Urinary bladder (tissue), 4 donors: ENCODE data around the gene MRPS34. TPM values are rescaled to one million over a fixed set of nuclear protein-coding genes. Genes with fewer than 3 reads are reported as not detected.

Source experiments
- DNase-seq: peaks from one replicate; pipeline ENCODE4 v3.0.0-alpha.2; 2015; ENCODE audit errors: extremely low spot score
- H3K27ac ChIP-seq: one replicate; pipeline ENCODE4 v1.5.1; 2013; ENCODE audit warnings: low read depth, mild to moderate bottlenecking, moderate library complexity
- H3K36me3 ChIP-seq: one replicate; pipeline ENCODE4 v1.6.1; 2013; ENCODE audit warnings: mild to moderate bottlenecking, moderate library complexity; ENCODE audit not compliant: insufficient read depth
- H3K4me1 ChIP-seq: one replicate; pipeline ENCODE4 v1.6.1; 2013; ENCODE audit warnings: mild to moderate bottlenecking, moderate library complexity; ENCODE audit not compliant: insufficient read depth
- H3K4me3 ChIP-seq: one replicate; pipeline ENCODE4 v1.5.1; 2013; ENCODE audit warnings: low read depth, low read length
- WGBS: extraction: QIAGEN DNeasy Blood & Tissue Kit; methylation state at CpG from one replicate; pipeline ENCODE4 v1.1.7; 2013; 5-methylcytosine and 5-hydroxymethylcytosine counted together
- polyA plus RNA-seq: library from polyadenylated mRNA; stranded (reverse); fragments of 200-250 nt; gene quantifications from one replicate; pipeline ENCODE4 v1.2.3, GENCODE V29; 2013
- total RNA-seq: library from RNA; depleted of rRNA; stranded (reverse); fragments of >200 nt; gene quantifications from one replicate; pipeline ENCODE4 v1.2.3, GENCODE V29; 2014
- donor health status: healthy with polysubstance abuse.
- donor health status: healthy.

The MRPS34 gene
- total and polyA plus RNA-seq, 2 donors, result 21.9 to 98.2 TPM

- no peak overlapping the region for H3K27ac ChIP-seq
- no peak for DNase-seq
- 93% methylated on average over 53 of the region's 53 CpGs for WGBS
- H3K4me1 ChIP-seq, result no peaks in the 10 kb centered on the region
- H3K4me3 ChIP-seq, result no peak overlapping the region
- H3K36me3 ChIP-seq, result peaks cover 2% of the 10 kb centered on the region
Observed at GRCh38 chr16:1791256-1791942, 18.5 kb upstream of the MRPS34 start.

GRCh38 chr16:1790611-1791255 is 17.8 kb upstream of the MRPS34 start:
- H3K4me1 ChIP-seq, result no peaks in the 10 kb centered on the region
- H3K27ac ChIP-seq, result no peak overlapping the region
- no peak for DNase-seq
- H3K36me3 ChIP-seq, result peaks cover 2% of the 10 kb centered on the region
- 95% methylated on average over 44 of the region's 44 CpGs for WGBS
- no peak overlapping the region for H3K4me3 ChIP-seq

GRCh38 chr16:1790261-1790610 is 17.3 kb upstream of the MRPS34 start:
- Histone ChIP-seq H3K4me3 (no peak overlapping the region), H3K36me3 (peaks cover 2% of the 10 kb centered on the region), H3K27ac (no peak overlapping the region), H3K4me1 (no peaks in the 10 kb centered on the region)
- 94% methylated on average over 15 of the region's 15 CpGs for WGBS
- DNase-seq, result no peak

GRCh38 chr16:1789643-1790045 is 16.7 kb upstream of the MRPS34 start:
- H3K36me3 ChIP-seq, result peaks cover 2% of the 10 kb centered on the region
- 88% methylated on average over 25 of the region's 25 CpGs for WGBS
- DNase-seq, result no peak
- H3K27ac ChIP-seq, result no peak overlapping the region
- H3K4me1 ChIP-seq, result no peaks in the 10 kb centered on the region
- no peak overlapping the region for H3K4me3 ChIP-seq

- no peak overlapping the region for H3K4me3 ChIP-seq
- no peak overlapping the region for H3K27ac ChIP-seq
- WGBS, result 63% methylated on average over 19 of the region's 19 CpGs
- peaks cover 2% of the 10 kb centered on the region for H3K36me3 ChIP-seq
- no peaks in the 10 kb centered on the region for H3K4me1 ChIP-seq
- no peak for DNase-seq
Observed at GRCh38 chr16:1788708-1789100, 15.8 kb upstream of the MRPS34 start.

GRCh38 chr16:1788095-1788707 is 15.3 kb upstream of the MRPS34 start:
- H3K36me3 ChIP-seq, result peaks cover 2% of the 10 kb centered on the region
- no peak for DNase-seq
- H3K27ac ChIP-seq, result no peak overlapping the region
- no peaks in the 10 kb centered on the region for H3K4me1 ChIP-seq
- H3K4me3 ChIP-seq, result no peak overlapping the region
- 92% methylated on average over 38 of the region's 38 CpGs for WGBS

GRCh38 chr16:1787322-1788094 is 14.6 kb upstream of the MRPS34 start:
- DNase-seq, result no peak
- H3K36me3 ChIP-seq, result peaks cover 2% of the 10 kb centered on the region

GRCh38 chr16:1787056-1787321 is 14.1 kb upstream of the MRPS34 start:
- no peak for DNase-seq
- H3K27ac ChIP-seq, result no peak overlapping the region
- peaks cover 2% of the 10 kb centered on the region for H3K36me3 ChIP-seq
- H3K4me3 ChIP-seq, result no peak overlapping the region
- WGBS, result 89% methylated on average over 6 of the region's 6 CpGs
- no peaks in the 10 kb centered on the region for H3K4me1 ChIP-seq

More at GRCh38 chr16:1787322-1788094, 14.6 kb upstream of the MRPS34 start:
- no peaks in the 10 kb centered on the region for H3K4me1 ChIP-seq
- no peak overlapping the region for H3K27ac ChIP-seq
- 90% methylated on average over 44 of the region's 44 CpGs for WGBS
- no peak overlapping the region for H3K4me3 ChIP-seq

GRCh38 chr16:1786242-1787055 is 13.5 kb upstream of the MRPS34 start:
- H3K4me3 ChIP-seq, result no peak overlapping the region
- H3K36me3 ChIP-seq, result peaks cover 2% of the 10 kb centered on the region
- no peak overlapping the region for H3K27ac ChIP-seq
- DNase-seq, result no peak
- WGBS, result 87% methylated on average over 51 of the region's 51 CpGs
- H3K4me1 ChIP-seq, result no peaks in the 10 kb centered on the region

GRCh38 chr16:1785846-1786170 is 12.9 kb upstream of the MRPS34 start:
- no peak for DNase-seq
- H3K36me3 ChIP-seq, result peaks cover 2% of the 10 kb centered on the region
- no peak overlapping the region for H3K4me3 ChIP-seq
- WGBS, result 85% methylated on average over 14 of the region's 14 CpGs
- H3K27ac ChIP-seq, result no peak overlapping the region
- H3K4me1 ChIP-seq, result no peaks in the 10 kb centered on the region

GRCh38 chr16:1784977-1785845 is 12.3 kb upstream of the MRPS34 start:
- no peak overlapping the region for H3K4me3 ChIP-seq
- H3K4me1 ChIP-seq, result no peaks in the 10 kb centered on the region
- DNase-seq, result no peak
- no peaks in the 10 kb centered on the region for H3K36me3 ChIP-seq
- WGBS, result 88% methylated on average over 26 of the region's 26 CpGs
- H3K27ac ChIP-seq, result no peak overlapping the region

GRCh38 chr16:1782408-1783264 is 9.7 kb upstream of the MRPS34 start, which contains the start of the genes NUBP2 and SPSB3:
TSS of gene NUBP2 (plus strand) at chr16:1782960. CDS start at chr16:1783021, 61 bp downstream.
TSS of gene SPSB3 (minus strand) at chr16:1782571. CDS start at chr16:1781483, 1,088 bp downstream.
- H3K36me3 ChIP-seq, result peaks cover 2% of the 10 kb centered on the region
- peak within 1 kb of the TSS; percentile 91 for H3K4me3 ChIP-seq
- H3K27ac ChIP-seq, result peak within 1 kb of the TSS; percentile 64
- H3K4me1 ChIP-seq, result no peaks in the 10 kb centered on the region
- DNase-seq, result peak; percentile 100
- under 1% methylated on average over 102 of the region's 102 CpGs for WGBS
